Lower leg skin (tissue), 3 donors: ENCODE measurements around the gene TRPC4AP.

Experiments used
- POLR2A ChIP-seq, 2 donors: fragments of 450-650 bp; IDR thresholded peaks; one replicate each; pipeline ENCODE4 v1.6.1; 2016 to 2017; ENCODE audit warnings: antibody characterized with exemption in 2 of 2, mild to moderate bottlenecking in 1 of 2, moderate library complexity in 1 of 2
- TF ChIP-seq, protein P1 (sequence below), 3 donors: fragments of 450-650 bp; IDR thresholded peaks; one replicate each; pipeline ENCODE4 v1.5.1; 2016; ENCODE audit warnings: antibody characterized with exemption in 3 of 3, mild to moderate bottlenecking in 3 of 3, moderate library complexity in 2 of 3

GRCh38 chr20:35013421-35014411 is 78.9 kb downstream of the TRPC4AP start:
- TF ChIP-seq, protein P1, sequence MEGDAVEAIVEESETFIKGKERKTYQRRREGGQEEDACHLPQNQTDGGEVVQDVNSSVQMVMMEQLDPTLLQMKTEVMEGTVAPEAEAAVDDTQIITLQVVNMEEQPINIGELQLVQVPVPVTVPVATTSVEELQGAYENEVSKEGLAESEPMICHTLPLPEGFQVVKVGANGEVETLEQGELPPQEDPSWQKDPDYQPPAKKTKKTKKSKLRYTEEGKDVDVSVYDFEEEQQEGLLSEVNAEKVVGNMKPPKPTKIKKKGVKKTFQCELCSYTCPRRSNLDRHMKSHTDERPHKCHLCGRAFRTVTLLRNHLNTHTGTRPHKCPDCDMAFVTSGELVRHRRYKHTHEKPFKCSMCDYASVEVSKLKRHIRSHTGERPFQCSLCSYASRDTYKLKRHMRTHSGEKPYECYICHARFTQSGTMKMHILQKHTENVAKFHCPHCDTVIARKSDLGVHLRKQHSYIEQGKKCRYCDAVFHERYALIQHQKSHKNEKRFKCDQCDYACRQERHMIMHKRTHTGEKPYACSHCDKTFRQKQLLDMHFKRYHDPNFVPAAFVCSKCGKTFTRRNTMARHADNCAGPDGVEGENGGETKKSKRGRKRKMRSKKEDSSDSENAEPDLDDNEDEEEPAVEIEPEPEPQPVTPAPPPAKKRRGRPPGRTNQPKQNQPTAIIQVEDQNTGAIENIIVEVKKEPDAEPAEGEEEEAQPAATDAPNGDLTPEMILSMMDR (IDR thresholded peaks at IDR 0.05): no peak
- no peak for TF ChIP-seq POLR2A (IDR thresholded peaks at IDR 0.05)
